ENCODE data around the gene PPP2R5D.

Gene PPP2R5D

GRCh38 chr6:43034190-43034525 is 49.8 kb downstream of the PPP2R5D start:
- no peaks in the 10 kb centered on the region for H3K27me3 ChIP-seq (ENCODE audit: insufficient read depth, low read length)
- no peak overlapping the region for H2AFZ ChIP-seq (ENCODE audit: low read length)
- TF ChIP-seq EZH2 (IDR thresholded peaks at IDR 0.05; ENCODE audit: borderline replicate concordance, low read length) (no peak), CTCF (IDR thresholded peaks at IDR 0.05; ENCODE audit: low read length) (no peak)
- H3K4me3 ChIP-seq (ENCODE audit: low read depth, low read length, poor library complexity, severe bottlenecking) = no peak overlapping the region
- no peak overlapping the region for H3K9ac ChIP-seq (ENCODE audit: low read length)
- H3K27ac ChIP-seq (ENCODE audit: low read depth, low read length, poor library complexity, severe bottlenecking) = no peak overlapping the region
- H3K4me1 ChIP-seq (ENCODE audit: insufficient read depth, low read length, severe bottlenecking) = no peaks in the 10 kb centered on the region
- no peak overlapping the region for H3K4me2 ChIP-seq (ENCODE audit: low read length)
- H3K36me3 ChIP-seq (ENCODE audit: insufficient read depth, low read length) = peaks cover 71% of the 10 kb centered on the region
- H3F3A ChIP-seq (ENCODE audit: insufficient read depth, low read length) = no peaks in the 10 kb centered on the region
- no peaks in the 10 kb centered on the region for H4K20me1 ChIP-seq (ENCODE audit: insufficient read depth, low read length)
- no peaks in the 10 kb centered on the region for H3K9me3 ChIP-seq (ENCODE audit: low read length)
- H3K79me2 ChIP-seq (ENCODE audit: insufficient read depth, low read length) = no peaks in the 10 kb centered on the region
- no peaks in the 10 kb centered on the region for H3K9me2 ChIP-seq (ENCODE audit: low read depth, low read length)

GRCh38 chr6:43035495-43036194 is 51.3 kb downstream of the PPP2R5D start:
- Histone ChIP-seq H4K20me1 (ENCODE audit: insufficient read depth, low read length) (no peaks in the 10 kb centered on the region), H3K9me3 (ENCODE audit: low read length) (no peaks in the 10 kb centered on the region), H3K36me3 (ENCODE audit: insufficient read depth, low read length) (peaks cover 68% of the 10 kb centered on the region), H3K9ac (ENCODE audit: low read length) (no peak overlapping the region), H3K4me1 (ENCODE audit: insufficient read depth, low read length, severe bottlenecking) (no peaks in the 10 kb centered on the region), H3F3A (ENCODE audit: insufficient read depth, low read length) (no peaks in the 10 kb centered on the region), H3K9me2 (ENCODE audit: low read depth, low read length) (no peaks in the 10 kb centered on the region), H2AFZ (ENCODE audit: low read length) (no peak overlapping the region), H3K27ac (ENCODE audit: low read depth, low read length, poor library complexity, severe bottlenecking) (no peak overlapping the region), H3K4me3 (ENCODE audit: low read depth, low read length, poor library complexity, severe bottlenecking) (no peak overlapping the region), H3K79me2 (ENCODE audit: insufficient read depth, low read length) (no peaks in the 10 kb centered on the region), H3K27me3 (ENCODE audit: insufficient read depth, low read length) (no peaks in the 10 kb centered on the region), H3K4me2 (ENCODE audit: low read length) (no peak overlapping the region)
- TF ChIP-seq EZH2 (IDR thresholded peaks at IDR 0.05; ENCODE audit: borderline replicate concordance, low read length) (no peak), CTCF (IDR thresholded peaks at IDR 0.05; ENCODE audit: low read length) (no peak)

- Histone ChIP-seq H3K4me2 (ENCODE audit: low read length) (no peak overlapping the region), H2AFZ (ENCODE audit: low read length) (no peak overlapping the region), H3K9ac (ENCODE audit: low read length) (no peak overlapping the region), H3K4me1 (ENCODE audit: insufficient read depth, low read length, severe bottlenecking) (no peaks in the 10 kb centered on the region), H3K79me2 (ENCODE audit: insufficient read depth, low read length) (no peaks in the 10 kb centered on the region), H3K9me3 (ENCODE audit: low read length) (no peaks in the 10 kb centered on the region), H3F3A (ENCODE audit: insufficient read depth, low read length) (no peaks in the 10 kb centered on the region), H3K4me3 (ENCODE audit: low read depth, low read length, poor library complexity, severe bottlenecking) (no peak overlapping the region), H3K36me3 (ENCODE audit: insufficient read depth, low read length) (peaks cover 69% of the 10 kb centered on the region), H4K20me1 (ENCODE audit: insufficient read depth, low read length) (no peaks in the 10 kb centered on the region), H3K9me2 (ENCODE audit: low read depth, low read length) (no peaks in the 10 kb centered on the region), H3K27ac (ENCODE audit: low read depth, low read length, poor library complexity, severe bottlenecking) (no peak overlapping the region), H3K27me3 (ENCODE audit: insufficient read depth, low read length) (no peaks in the 10 kb centered on the region)
- TF ChIP-seq CTCF (IDR thresholded peaks at IDR 0.05; ENCODE audit: low read length) (no peak), EZH2 (IDR thresholded peaks at IDR 0.05; ENCODE audit: borderline replicate concordance, low read length) (no peak)
These were observed 52.3 kb downstream of the PPP2R5D start for GRCh38 chr6:43036712-43037111.

Measured in OCI-LY1 (cell line).